ENCODE measurements around the gene TRMT10B. TPM values are rescaled to one million over a fixed set of nuclear protein-coding genes. Genes with fewer than 3 reads are reported as not detected.

The TRMT10B gene
- total and polyA plus RNA-seq, 2 of the 13 experiments (the other 11 are each of a cell fraction or from before 2014, with no cell fraction given) = 3.1 to 3.9 TPM

- TF ChIP-seq ZNF550 (CRISPR knock-in tag; IDR thresholded peaks at IDR 0.05; ENCODE audit: borderline replicate concordance) (no peak), ZNF766 (CRISPR knock-in tag; IDR thresholded peaks at IDR 0.05; ENCODE audit: borderline replicate concordance) (no peak), ZSCAN30 (CRISPR knock-in tag; IDR thresholded peaks at IDR 0.05) (no peak), GATAD2A (CRISPR knock-in tag; IDR thresholded peaks at IDR 0.05) (peak; percentile 50), ZNF576 (CRISPR knock-in tag; IDR thresholded peaks at IDR 0.05) (no peak; the same call in 1 of the 2 replicates), XRCC5 (optimal IDR thresholded peaks at IDR 0.05; ENCODE audit: low read length) (peak; percentile 88), ZFX (CRISPR knock-in tag; IDR thresholded peaks at IDR 0.05; ENCODE audit: low read depth) (peak; percentile 96), CBX2 (IDR thresholded peaks at IDR 0.05; ENCODE audit: low read depth, low read length) (no peak), CBX2 (CRISPR knock-in tag; IDR thresholded peaks at IDR 0.05; ENCODE audit: low read depth) (no peak), ZNF230 (CRISPR knock-in tag; IDR thresholded peaks at IDR 0.05) (peak; percentile 93), PBX2 (CRISPR knock-in tag; IDR thresholded peaks at IDR 0.05) (no peak), MBNL3 (CRISPR knock-in tag; conservative IDR thresholded peaks at IDR 0.05) (no peak), ZFP1 (CRISPR knock-in tag; IDR thresholded peaks at IDR 0.05) (no peak), ATF1 (CRISPR knock-in tag; IDR thresholded peaks at IDR 0.05) (no peak), MYNN (CRISPR knock-in tag; IDR thresholded peaks at IDR 0.05; ENCODE audit: low read depth) (peak; percentile 79; the same call in 1 of the 2 replicates), AHDC1 (CRISPR knock-in tag; IDR thresholded peaks at IDR 0.05; ENCODE audit: borderline replicate concordance) (no peak), PAX8 (CRISPR knock-in tag; IDR thresholded peaks at IDR 0.05; ENCODE audit: borderline replicate concordance) (peak; percentile 47; the same call in 1 of the 2 replicates), SRSF1 (optimal IDR thresholded peaks at IDR 0.05; ENCODE audit: low read depth, low read length) (peak; percentile 74), KDM5B (CRISPR knock-in tag; IDR thresholded peaks at IDR 0.05; ENCODE audit: borderline replicate concordance) (0 out of 2 replicates have a peak, but pooled peaks have one; percentile 55), ZNF282 (IDR thresholded peaks at IDR 0.05; ENCODE audit: partially characterized antibody) (no peak), POLR2G (IDR thresholded peaks at IDR 0.05; ENCODE audit: low read depth, low read length) (peak; percentile 98), ZBTB34 (CRISPR knock-in tag; IDR thresholded peaks at IDR 0.05) (no peak), KAT7 (CRISPR knock-in tag; IDR thresholded peaks at IDR 0.05; ENCODE audit: borderline replicate concordance) (peak; percentile 75)
These were observed 31.2 kb downstream of the TRMT10B start, which contains the start of gene EXOSC3 (continued) for GRCh38 chr9:37784616-37785483.
